Smooth muscle cell (in vitro differentiated cells): ENCODE data around the gene DOCK1. TPM values are rescaled to one million over a fixed set of nuclear protein-coding genes. Genes with fewer than 3 reads are reported as not detected.

ENCODE experiments used
- DNase-seq: peaks from one replicate; lab custom pipeline; 2025; ENCODE audit not compliant: unreplicated experiment; lab: John Stamatoyannopoulos, UW
- H2AFZ ChIP-seq: fragments of 200-600 bp; sonication (generic); 2 replicates; pipeline ENCODE4 v1.6.0; 2016; ENCODE audit warnings: antibody characterized with exemption, low read depth, mild to moderate bottlenecking
- H3F3A ChIP-seq: fragments of 200-600 bp; sonication (generic); 2 replicates; pipeline ENCODE4 v1.6.0; 2017; ENCODE audit warnings: antibody characterized with exemption, low read depth
- H3K27ac ChIP-seq: fragments of 200-600 bp; sonication (generic); 2 replicates; pipeline ENCODE4 v1.5.1; 2016; ENCODE audit warnings: low read depth, mild to moderate bottlenecking
- H3K27me3 ChIP-seq: fragments of 200-600 bp; sonication (generic); 2 replicates; pipeline ENCODE4 v1.6.1; 2016; ENCODE audit warnings: low read depth, mild to moderate bottlenecking
- H3K36me3 ChIP-seq: fragments of 200-600 bp; sonication (generic); 2 replicates; pipeline ENCODE4 v1.5.1; 2016; ENCODE audit warnings: low read depth
- H3K4me1 ChIP-seq: fragments of 200-600 bp; sonication (generic); 2 replicates; pipeline ENCODE4 v1.5.1; 2016; ENCODE audit warnings: low read depth
- H3K4me2 ChIP-seq: fragments of 200-600 bp; sonication (generic); 2 replicates; pipeline ENCODE4 v1.6.0; 2016; ENCODE audit warnings: mild to moderate bottlenecking
- H3K4me3 ChIP-seq: fragments of 200-600 bp; sonication (generic); 2 replicates; pipeline ENCODE4 v1.5.1; 2016; ENCODE audit warnings: mild to moderate bottlenecking
- H3K79me2 ChIP-seq: fragments of 200-600 bp; sonication (generic); 2 replicates; pipeline ENCODE4 v1.6.0; 2016; ENCODE audit warnings: low read depth, mild to moderate bottlenecking
- H3K9ac ChIP-seq: fragments of 200-600 bp; sonication (generic); 2 replicates; pipeline ENCODE4 v1.6.0; 2016; ENCODE audit warnings: low read depth
- H3K9me3 ChIP-seq: fragments of 200-600 bp; sonication (generic); replicated peaks from 2 replicates; pipeline ENCODE4 v1.5.1; 2016; ENCODE audit warnings: low read depth
- H4K20me1 ChIP-seq: fragments of 200-600 bp; sonication (generic); 2 replicates; pipeline ENCODE4 v1.6.0; 2016; ENCODE audit warnings: low read depth
- WGBS: methylation state at CpG from one replicate; pipeline ENCODE4 v1.1.7; 2016; ENCODE audit warnings: low lambda C conversion rate; 5-methylcytosine and 5-hydroxymethylcytosine counted together
- polyA plus RNA-seq: library from polyadenylated mRNA; unstranded; fragments of >200 nt; fragmentation: Nextera tagmentation; extraction: Ambion mirVana; gene quantifications from 2 replicates; pipeline ENCODE4 v1.2.1, GENCODE V29; 2016
- total RNA-seq: library from RNA; depleted of rRNA; stranded (reverse); fragments of >200 nt; gene quantifications from 2 replicates; pipeline ENCODE4 v1.2.3, GENCODE V29; 2014
- TF ChIP-seq, protein P1 (sequence below): fragments of 200-600 bp; sonication (generic); IDR thresholded peaks from 2 replicates; pipeline ENCODE4 v1.5.1; 2017; ENCODE audit warnings: borderline replicate concordance, mild to moderate bottlenecking, antibody characterized with exemption; ENCODE audit not compliant: insufficient read depth, poor library complexity, severe bottlenecking

Gene DOCK1
- total and polyA plus RNA-seq, 2 experiments from 2014 or later = 18.4 to 37.1 TPM

DNA sequence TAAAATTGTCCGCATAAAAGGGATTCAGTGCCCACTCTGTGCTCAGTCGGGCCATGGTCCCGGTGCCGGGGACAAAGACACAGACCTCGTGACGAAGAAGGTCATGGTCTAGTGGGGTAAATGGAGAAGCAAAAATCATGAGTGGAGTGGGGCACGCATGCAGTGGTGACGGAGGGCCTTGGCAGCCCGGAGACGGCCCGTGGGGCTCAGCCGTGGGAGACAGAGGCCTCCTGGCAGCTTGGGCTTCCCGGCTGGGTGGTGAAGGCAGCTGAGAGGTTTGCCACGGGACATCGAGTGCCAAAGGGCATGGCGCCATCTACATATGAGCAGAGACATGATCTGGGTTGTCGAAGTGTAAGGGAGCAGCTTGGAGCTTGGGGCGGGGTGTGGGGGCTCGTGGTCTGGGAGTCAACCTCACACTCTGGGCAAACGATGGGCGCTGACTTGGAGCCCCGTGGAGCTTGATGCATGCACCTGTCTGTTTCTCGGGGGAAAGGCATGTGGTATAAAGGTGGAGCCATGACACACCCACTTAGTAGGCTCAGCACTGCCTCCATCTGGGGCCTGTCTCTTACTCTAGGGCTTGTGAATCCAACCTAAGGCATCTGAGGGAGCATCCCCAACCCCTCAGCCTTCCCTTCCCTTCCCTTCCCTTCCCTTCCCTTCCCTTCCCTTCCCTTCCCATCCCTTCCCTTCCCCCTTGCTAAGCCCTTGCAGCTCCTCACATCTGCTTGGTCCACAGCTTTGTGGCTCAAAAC is 442.2 kb downstream of the DOCK1 start:
- Histone ChIP-seq H3K9me3 (no peaks in the 10 kb centered on the region), H3K79me2 (no peaks in the 10 kb centered on the region), H3K27ac (no peak overlapping the region), H2AFZ (no peak overlapping the region), H3K9ac (no peak overlapping the region), H3K36me3 (no peaks in the 10 kb centered on the region), H3K4me3 (no peak overlapping the region), H3K27me3 (no peaks in the 10 kb centered on the region), H3K4me2 (no peak overlapping the region), H3K4me1 (peaks cover 6% of the 10 kb centered on the region), H4K20me1 (no peaks in the 10 kb centered on the region), H3F3A (no peaks in the 10 kb centered on the region)
- TF ChIP-seq, protein P1, sequence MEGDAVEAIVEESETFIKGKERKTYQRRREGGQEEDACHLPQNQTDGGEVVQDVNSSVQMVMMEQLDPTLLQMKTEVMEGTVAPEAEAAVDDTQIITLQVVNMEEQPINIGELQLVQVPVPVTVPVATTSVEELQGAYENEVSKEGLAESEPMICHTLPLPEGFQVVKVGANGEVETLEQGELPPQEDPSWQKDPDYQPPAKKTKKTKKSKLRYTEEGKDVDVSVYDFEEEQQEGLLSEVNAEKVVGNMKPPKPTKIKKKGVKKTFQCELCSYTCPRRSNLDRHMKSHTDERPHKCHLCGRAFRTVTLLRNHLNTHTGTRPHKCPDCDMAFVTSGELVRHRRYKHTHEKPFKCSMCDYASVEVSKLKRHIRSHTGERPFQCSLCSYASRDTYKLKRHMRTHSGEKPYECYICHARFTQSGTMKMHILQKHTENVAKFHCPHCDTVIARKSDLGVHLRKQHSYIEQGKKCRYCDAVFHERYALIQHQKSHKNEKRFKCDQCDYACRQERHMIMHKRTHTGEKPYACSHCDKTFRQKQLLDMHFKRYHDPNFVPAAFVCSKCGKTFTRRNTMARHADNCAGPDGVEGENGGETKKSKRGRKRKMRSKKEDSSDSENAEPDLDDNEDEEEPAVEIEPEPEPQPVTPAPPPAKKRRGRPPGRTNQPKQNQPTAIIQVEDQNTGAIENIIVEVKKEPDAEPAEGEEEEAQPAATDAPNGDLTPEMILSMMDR = no peak
- 98% methylated on average over 23 of the region's 23 CpGs for WGBS
- no peak for DNase-seq

DNA sequence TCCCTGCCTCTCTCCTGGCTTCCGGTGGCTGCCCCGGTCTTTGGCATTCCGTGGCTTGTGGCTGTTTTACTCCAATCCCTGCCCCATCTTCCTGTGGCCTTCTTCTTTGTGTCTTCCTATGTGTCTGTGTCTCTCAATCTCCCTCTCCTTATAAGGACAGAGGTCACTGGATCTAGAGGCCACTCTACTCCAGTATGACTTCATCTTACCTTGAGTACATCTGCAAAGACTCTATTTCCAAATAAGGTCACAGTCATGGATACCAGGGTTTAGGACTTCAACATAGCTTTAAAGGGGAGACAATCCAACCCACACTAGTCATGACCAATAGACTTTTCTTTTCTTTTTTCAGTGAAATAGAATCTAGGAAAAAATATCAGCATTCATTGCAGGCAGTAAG is 444.5 kb downstream of the DOCK1 start:
- TF ChIP-seq, protein P1 = no peak
- Histone ChIP-seq H2AFZ (no peak overlapping the region), H3K27me3 (no peaks in the 10 kb centered on the region), H3K9ac (no peak overlapping the region), H3K4me3 (no peak overlapping the region), H3K4me1 (peaks cover 6% of the 10 kb centered on the region), H3K79me2 (no peaks in the 10 kb centered on the region), H4K20me1 (no peaks in the 10 kb centered on the region), H3K27ac (no peak overlapping the region), H3K4me2 (no peak overlapping the region), H3K9me3 (no peaks in the 10 kb centered on the region), H3F3A (no peaks in the 10 kb centered on the region), H3K36me3 (no peaks in the 10 kb centered on the region)
- no peak for DNase-seq
- WGBS = 81% methylated on average over 3 of the region's 3 CpGs

DNA sequence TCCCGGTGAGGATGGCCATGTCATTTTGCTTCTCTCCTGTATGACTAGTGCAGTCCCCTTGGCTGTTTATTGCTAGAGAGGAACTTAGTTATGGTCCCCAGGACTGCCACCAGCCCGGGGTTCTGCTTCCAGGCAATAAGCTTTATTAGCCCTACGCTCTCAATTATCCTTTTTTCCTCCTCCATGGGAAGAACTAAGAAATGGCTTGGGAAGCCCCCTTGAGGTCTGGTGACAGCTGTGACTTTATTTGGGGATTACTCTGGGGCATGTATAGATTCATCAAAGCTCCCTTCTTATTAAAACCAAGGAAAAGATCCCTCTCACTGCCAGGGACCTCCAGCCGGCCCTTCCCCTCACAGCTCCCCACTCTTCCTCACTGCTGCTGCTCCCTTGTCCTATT is 446.3 kb downstream of the DOCK1 start:
- WGBS = 89% methylated on average over 4 of the region's 4 CpGs
- no peak overlapping the region for H3K9ac ChIP-seq
- H3K4me3 ChIP-seq = no peak overlapping the region
- H3K36me3 ChIP-seq = no peaks in the 10 kb centered on the region
- no peaks in the 10 kb centered on the region for H3K9me3 ChIP-seq
- no peaks in the 10 kb centered on the region for H4K20me1 ChIP-seq
- H3F3A ChIP-seq = no peaks in the 10 kb centered on the region
- H3K4me1 ChIP-seq = peaks cover 6% of the 10 kb centered on the region
- no peak overlapping the region for H3K27ac ChIP-seq
- no peaks in the 10 kb centered on the region for H3K79me2 ChIP-seq
- H3K4me2 ChIP-seq = no peak overlapping the region
- H2AFZ ChIP-seq = no peak overlapping the region
- no peak for DNase-seq
- TF ChIP-seq, protein P1 = no peak
- H3K27me3 ChIP-seq = no peaks in the 10 kb centered on the region

DNA sequence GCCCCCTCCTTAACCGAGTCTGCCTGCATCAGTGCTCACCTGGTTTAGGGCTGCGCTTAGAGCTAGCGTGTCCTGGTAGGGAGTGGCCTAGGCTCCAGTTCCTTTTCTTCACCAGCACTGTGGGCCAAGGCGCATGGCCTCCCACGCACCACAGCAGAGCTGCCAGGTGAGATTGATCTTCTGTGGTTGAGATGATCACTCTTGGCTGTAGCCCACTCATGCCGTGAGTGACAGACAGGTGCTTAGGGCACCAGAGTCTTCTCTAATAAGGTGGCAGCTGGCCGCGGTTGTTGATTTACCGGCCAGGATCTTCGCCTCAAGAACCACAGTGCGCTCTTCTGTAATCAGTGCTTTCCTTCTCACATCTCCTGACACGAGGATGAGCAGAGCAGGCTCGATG is 448.3 kb downstream of the DOCK1 start:
- no peaks in the 10 kb centered on the region for H3K27me3 ChIP-seq
- 95% methylated on average over 13 of the region's 13 CpGs for WGBS
- TF ChIP-seq, protein P1 = no peak

More for the DNA sequence above, 448.3 kb downstream of the DOCK1 start:
- H3K36me3 ChIP-seq = no peaks in the 10 kb centered on the region
- H3K79me2 ChIP-seq = no peaks in the 10 kb centered on the region
- no peak overlapping the region for H3K4me2 ChIP-seq
- H3K4me3 ChIP-seq = no peak overlapping the region
- no peaks in the 10 kb centered on the region for H3F3A ChIP-seq
- H3K4me1 ChIP-seq = no peaks in the 10 kb centered on the region
- H2AFZ ChIP-seq = no peak overlapping the region
- no peak overlapping the region for H3K9ac ChIP-seq
- no peaks in the 10 kb centered on the region for H4K20me1 ChIP-seq
- H3K9me3 ChIP-seq = no peaks in the 10 kb centered on the region
- H3K27ac ChIP-seq = no peak overlapping the region
- DNase-seq = no peak
